Heart left ventricle (tissue), 16 donors: ENCODE measurements around the gene BEX1. TPM values are rescaled to one million over a fixed set of nuclear protein-coding genes. Genes with fewer than 3 reads are reported as not detected.

Experiments used
- ATAC-seq, 4 donors: fragments of 200-7000 bp; cut with Tn5 transposase; one replicate each; pipeline ENCODE4 v1.9.1; 2020 to 2022; ENCODE audit warnings: moderate library complexity in 4 of 4, mild to moderate bottlenecking in 3 of 4, moderate number of reproducible peaks in 1 of 4
- DNase-seq, 5 donors: peaks; one replicate each; pipeline ENCODE4 v3.0.0-alpha.2; 2020
- H3K27ac ChIP-seq, 12 donors: fragments of 200-600 bp; sonication (generic) in 4 of 12; one replicate each; pipeline versions ENCODE4 v1.5.0 to v1.8.0; 2016 to 2022; ENCODE audit warnings: mild to moderate bottlenecking in 2 of 12
- H3K27me3 ChIP-seq, 9 donors: fragments of 200-600 bp; sonication (generic) in 2 of 9; one replicate each; pipeline versions ENCODE4 v1.5.1 to v1.8.0; 2016 to 2022; ENCODE audit warnings: mild to moderate bottlenecking in 3 of 9
- H3K36me3 ChIP-seq, 9 donors: fragments of 200-600 bp; sonication (generic) in 2 of 9; one replicate each; pipeline versions ENCODE4 v1.5.0 to v1.8.0; 2018 to 2022; ENCODE audit warnings: mild to moderate bottlenecking in 2 of 9
- H3K4me1 ChIP-seq, 12 donors: fragments of 200-600 bp; sonication (generic) in 4 of 12; one replicate each; pipeline versions ENCODE4 v1.5.0 to v1.8.0; 2016 to 2022; ENCODE audit warnings: mild to moderate bottlenecking in 3 of 12
- H3K4me3 ChIP-seq, 12 donors: fragments of 200-600 bp; sonication (generic) in 4 of 12; one replicate each; pipeline versions ENCODE4 v1.5.0 to v1.8.0; 2017 to 2022; ENCODE audit warnings: mild to moderate bottlenecking in 9 of 12, moderate library complexity in 4 of 12
- H3K9me3 ChIP-seq, 12 donors: fragments of 200-600 bp; sonication (generic) in 4 of 12; one replicate each; pipeline versions ENCODE4 v1.5.0 to v1.8.0; 2016 to 2022; ENCODE audit warnings: mild to moderate bottlenecking in 1 of 12
- POLR2A ChIP-seq, 2 donors: fragments of 450-650 bp; IDR thresholded peaks; one replicate each; pipeline ENCODE4 v1.6.1; 2017; ENCODE audit warnings: antibody characterized with exemption in 2 of 2, mild to moderate bottlenecking in 2 of 2, moderate library complexity in 2 of 2
- WGBS, 4 donors: extraction: QIAGEN DNeasy Blood & Tissue Kit in 2 of 4; methylation state at CpG; one replicate each; pipeline versions ENCODE4 v1.1.5 to v1.1.7; 2013 to 2018; 5-methylcytosine and 5-hydroxymethylcytosine counted together
- intact Hi-C, 10 donors: fragments of 100-400 bp; cut with DNase I; formaldehyde crosslinking; loops; one replicate each; pipeline versions ENCODE4 v1.11.1 to v1.14.2; 2022
- polyA plus RNA-seq, 2 donors: library from polyadenylated mRNA; stranded (reverse); fragments of 200-250 nt; gene quantifications; one replicate each; pipeline ENCODE4 v1.2.3, GENCODE V29; 2013
- total RNA-seq, 9 donors: library from RNA; depleted of rRNA in 2 of 9; stranded (reverse); fragments of >200 nt in 2 of 9; fragmentation: NEBNext Ultra II Directional in 3 of 9; extraction: Animal tissue kit (Norgen Biotek cat#: 25700) in 3 of 9; gene quantifications; one replicate each; pipeline versions ENCODE4 v1.1.0 to v1.2.4, GENCODE V29; 2016 to 2023
- TF ChIP-seq, protein P1 (sequence below), 12 donors: fragments of 200-600 bp; sonication (generic) in 4 of 12; IDR thresholded peaks; one replicate each; pipeline versions ENCODE4 v1.5.0 to v1.8.0; 2018 to 2022; ENCODE audit warnings: antibody characterized with exemption in 12 of 12, mild to moderate bottlenecking in 5 of 12
- donor health status: ischemic (EF 13 %, LVEDD 7.1; RV severe dilation, severe dysfunction).
- donor health status: healthy with polysubstance abuse.
- donor health status: DM: no; HTN: yes; CAD: no.
- donor health status: DM: no; HTN: no; CAD: no.
- donor health status: ischemic (EF 25% LVEDD 6.9; RV normal size, moderate dysfunction).
- donor health status: ischemic (EF 25% LVEDD 5.7; RV mildly dilated, moderate dysfunction).
- donor health status: healthy.
- donor health status: DM: yes; HTN: yes; CAD: no.
- donor health status: ischemic (EF 35%, LVEDD 5.7; RV mildly dilated, moderate dysfunction).
- donor health status: nonischemic (EF 11% LVEDD 7.7; RV severe dilation, severe dysfunction).
- donor health status: DM: yes; HTN: yes; CAD: no.
- donor health status: PGD.
- donor health status: ischemic (EF 29% LVEDD 5.4; RV normal size, mild dysfunction).
- donor health status: nonischemic (EF 23%, LVEDD 6.1; RV moderate dilation, normal function).

The BEX1 gene
- total and polyA plus RNA-seq, 11 donors: 0.42 to 17.6 (median 3.5) TPM

DNA sequence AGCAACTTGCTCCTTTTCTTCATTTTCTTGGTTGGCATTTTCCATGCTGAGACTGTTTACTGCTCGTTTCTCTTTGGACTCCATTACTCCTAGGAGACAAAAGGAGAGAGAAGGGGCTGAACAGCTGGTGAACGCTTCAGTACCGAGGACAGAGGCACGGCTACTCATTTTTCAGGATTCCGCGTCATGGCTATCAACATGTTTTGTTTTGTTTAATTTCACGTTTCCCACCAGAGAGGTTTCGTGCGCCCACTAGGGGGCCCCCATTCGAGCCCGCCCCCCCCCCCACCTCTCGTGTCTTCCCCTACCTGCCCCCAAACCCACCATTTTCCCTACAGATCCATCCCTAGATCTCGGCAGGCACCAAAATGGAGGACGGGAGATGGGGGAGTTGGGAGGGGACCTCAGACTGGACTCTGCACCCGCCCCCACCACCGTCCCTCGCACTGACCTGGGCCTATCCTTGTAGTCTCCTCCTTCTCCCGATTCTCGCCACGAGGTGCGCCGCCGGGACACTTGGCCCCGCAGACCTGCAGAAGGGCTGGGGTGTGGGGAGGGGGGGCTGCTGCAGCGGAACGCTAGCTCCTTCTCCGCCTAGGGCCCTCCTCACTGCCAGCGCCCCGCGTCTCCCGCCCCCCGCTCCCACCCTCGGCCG is 653 bp downstream of the BEX1 start:
- H3K9me3 ChIP-seq: no peaks in the 10 kb centered on the region
- ATAC-seq (peak in 2 of 4 donors; percentile 29 to 49), DNase-seq (no peak)
- H3K27ac ChIP-seq: no peak overlapping the region
- intact Hi-C loops: loop anchor here in 1 of 10 donors (10.0 kb wide), 1 partner anchor 81 kb away; no protein-coding TSS in a partner anchor
- peaks cover 0 to 16% (median 0%) of the 10 kb centered on the region in 9 donors for H3K27me3 ChIP-seq
- H3K4me3 ChIP-seq: peak overlapping the region in 9 of 12 donors; percentile 26 to 44 (median 37)
- H3K4me1 ChIP-seq: no peaks in the 10 kb centered on the region
- TF ChIP-seq POLR2A (IDR thresholded peaks at IDR 0.05): no peak
- TF ChIP-seq, protein P1, sequence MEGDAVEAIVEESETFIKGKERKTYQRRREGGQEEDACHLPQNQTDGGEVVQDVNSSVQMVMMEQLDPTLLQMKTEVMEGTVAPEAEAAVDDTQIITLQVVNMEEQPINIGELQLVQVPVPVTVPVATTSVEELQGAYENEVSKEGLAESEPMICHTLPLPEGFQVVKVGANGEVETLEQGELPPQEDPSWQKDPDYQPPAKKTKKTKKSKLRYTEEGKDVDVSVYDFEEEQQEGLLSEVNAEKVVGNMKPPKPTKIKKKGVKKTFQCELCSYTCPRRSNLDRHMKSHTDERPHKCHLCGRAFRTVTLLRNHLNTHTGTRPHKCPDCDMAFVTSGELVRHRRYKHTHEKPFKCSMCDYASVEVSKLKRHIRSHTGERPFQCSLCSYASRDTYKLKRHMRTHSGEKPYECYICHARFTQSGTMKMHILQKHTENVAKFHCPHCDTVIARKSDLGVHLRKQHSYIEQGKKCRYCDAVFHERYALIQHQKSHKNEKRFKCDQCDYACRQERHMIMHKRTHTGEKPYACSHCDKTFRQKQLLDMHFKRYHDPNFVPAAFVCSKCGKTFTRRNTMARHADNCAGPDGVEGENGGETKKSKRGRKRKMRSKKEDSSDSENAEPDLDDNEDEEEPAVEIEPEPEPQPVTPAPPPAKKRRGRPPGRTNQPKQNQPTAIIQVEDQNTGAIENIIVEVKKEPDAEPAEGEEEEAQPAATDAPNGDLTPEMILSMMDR (IDR thresholded peaks at IDR 0.05): no peak
- 1 to 51% (median 19%) methylated on average over 30 to 32 of the region's 34 CpGs for WGBS, 4 donors
- H3K36me3 ChIP-seq: no peaks in the 10 kb centered on the region

DNA sequence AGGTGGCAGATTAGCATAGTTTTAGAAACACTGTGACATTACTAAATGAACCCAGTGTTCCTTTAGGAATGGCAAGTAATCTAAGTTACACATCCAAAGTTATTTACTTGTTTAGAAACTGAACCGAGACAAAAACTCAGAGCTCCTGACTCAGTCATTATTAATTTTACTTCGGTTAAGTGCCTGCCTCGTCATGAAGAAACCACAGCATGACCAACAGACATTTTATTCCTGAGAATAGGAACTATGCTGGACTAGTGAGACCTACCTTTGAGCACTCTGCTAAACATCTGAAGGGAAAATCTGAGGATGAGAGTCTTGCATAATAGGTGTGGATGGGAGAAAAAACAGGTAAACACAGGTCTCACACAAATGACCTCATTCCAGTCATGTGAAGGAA is 2.5 kb downstream of the BEX1 start:
- intact Hi-C loops: loop anchor here in 1 of 10 donors (10.0 kb wide), 1 partner anchor 83 kb away; no protein-coding TSS in a partner anchor
- ATAC-seq: no peak
- H3K4me1 ChIP-seq: no peaks in the 10 kb centered on the region
- H3K36me3 ChIP-seq: no peaks in the 10 kb centered on the region
- H3K27me3 ChIP-seq: peaks cover 0 to 12% (median 0%) of the 10 kb centered on the region in 9 donors
- no peak overlapping the region for H3K27ac ChIP-seq
- TF ChIP-seq POLR2A (IDR thresholded peaks at IDR 0.05): no peak
- TF ChIP-seq, protein P1 (IDR thresholded peaks at IDR 0.05): no peak
- no peaks in the 10 kb centered on the region for H3K9me3 ChIP-seq
- 75 to 90% (median 81%) methylated on average over 3 of the region's 3 CpGs for WGBS, 4 donors
- H3K4me3 ChIP-seq: no peak overlapping the region
- DNase-seq: no peak

DNA sequence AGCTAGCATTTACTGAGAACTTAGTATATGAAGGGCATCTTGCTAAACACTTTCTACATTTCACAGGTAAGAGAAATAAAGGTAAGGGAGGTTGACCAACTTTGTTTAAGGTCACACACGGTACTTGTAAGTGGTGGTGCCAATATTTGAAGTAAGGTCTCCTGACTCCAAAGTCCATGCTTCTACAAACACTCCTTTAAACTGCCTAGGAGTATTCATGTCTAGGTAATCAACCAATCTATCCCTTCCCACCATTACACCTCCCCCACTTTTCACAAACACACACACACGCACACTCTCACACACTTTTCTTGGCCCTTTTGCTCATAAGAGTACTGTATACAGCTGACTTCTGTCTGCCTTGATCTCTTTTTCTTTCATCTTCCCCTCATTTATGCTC is 7.1 kb downstream of the BEX1 start:
- Histone ChIP-seq H3K9me3 (no peaks in the 10 kb centered on the region), H3K27ac (no peak overlapping the region), H3K36me3 (no peaks in the 10 kb centered on the region), H3K4me1 (no peaks in the 10 kb centered on the region), H3K27me3 (peaks cover 0 to 6% (median 0%) of the 10 kb centered on the region in 9 donors), H3K4me3 (no peak overlapping the region)
- no peak for ATAC-seq
- WGBS, 4 donors: 80 to 89% (median 87%) methylated on average over 2 of the region's 2 CpGs
- DNase-seq: no peak
- intact Hi-C loops: no loop called here
- TF ChIP-seq, protein P1 (IDR thresholded peaks at IDR 0.05): no peak
- no peak for TF ChIP-seq POLR2A (IDR thresholded peaks at IDR 0.05)

DNA sequence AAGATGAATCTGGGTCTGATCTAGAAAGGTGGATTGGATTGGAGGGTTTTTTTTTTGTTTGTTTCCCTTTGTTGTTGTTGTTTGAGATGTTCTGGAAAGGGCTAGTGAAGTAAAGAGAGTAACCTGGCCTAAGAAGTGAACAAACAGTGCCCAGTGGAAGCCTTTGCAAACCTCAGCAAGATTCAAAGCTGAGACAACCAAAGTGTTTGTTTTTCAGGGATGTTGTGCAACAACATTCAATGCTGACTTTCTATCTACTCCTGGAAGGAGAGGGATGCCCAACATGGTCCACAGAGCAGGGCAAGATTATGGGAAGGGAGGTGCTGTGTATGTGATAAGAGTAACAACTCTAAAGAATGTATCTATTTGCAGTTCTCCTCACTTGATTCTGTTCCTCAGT is 11.3 kb downstream of the BEX1 start:
- Histone ChIP-seq H3K27ac (no peak overlapping the region), H3K27me3 (peaks cover 0 to 10% (median 0%) of the 10 kb centered on the region in 9 donors), H3K4me3 (no peak overlapping the region), H3K36me3 (no peaks in the 10 kb centered on the region), H3K4me1 (no peaks in the 10 kb centered on the region), H3K9me3 (no peaks in the 10 kb centered on the region)
- TF ChIP-seq POLR2A (IDR thresholded peaks at IDR 0.05): no peak
- intact Hi-C loops: no loop called here
- no peak for ATAC-seq
- no peak for DNase-seq
